ENCODE data around the gene IMMP2L.

The IMMP2L gene

GRCh38 chr7:110645616-110646015, 916.7 kb downstream of the IMMP2L start:
- TF ChIP-seq CTCF (IDR thresholded peaks at IDR 0.05; ENCODE audit: insufficient read depth, low read depth, low read length, missing control alignments) = no peak
- no peak overlapping the region for H3K4me3 ChIP-seq (ENCODE audit: low read depth, low read length)
- no peak for DNase-seq (ENCODE audit: low read depth)

DNA sequence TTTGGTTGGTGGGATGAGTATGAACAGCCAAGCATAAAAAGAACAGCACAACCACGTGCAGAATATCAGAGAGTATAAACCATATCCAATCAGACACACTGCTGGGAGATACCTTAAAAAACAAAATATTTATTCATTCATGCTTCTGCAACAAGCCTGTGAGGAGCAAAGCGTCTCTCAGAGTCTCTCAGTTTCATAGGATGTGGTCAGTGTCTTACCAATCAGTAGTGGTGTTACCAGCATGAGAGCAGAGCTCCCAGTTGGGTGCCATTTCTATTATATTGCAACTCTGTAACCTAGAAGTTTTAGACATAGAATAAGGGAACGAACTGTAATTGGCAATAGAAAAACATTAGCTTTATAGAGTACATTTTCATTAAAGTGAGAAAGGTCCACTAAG, 917.2 kb downstream of the IMMP2L start:
- no peak overlapping the region for H3K4me3 ChIP-seq (ENCODE audit: low read depth, low read length)
- no peak for TF ChIP-seq CTCF (IDR thresholded peaks at IDR 0.05; ENCODE audit: insufficient read depth, low read depth, low read length, missing control alignments)
- DNase-seq (ENCODE audit: low read depth) = peak; percentile 17

DNA sequence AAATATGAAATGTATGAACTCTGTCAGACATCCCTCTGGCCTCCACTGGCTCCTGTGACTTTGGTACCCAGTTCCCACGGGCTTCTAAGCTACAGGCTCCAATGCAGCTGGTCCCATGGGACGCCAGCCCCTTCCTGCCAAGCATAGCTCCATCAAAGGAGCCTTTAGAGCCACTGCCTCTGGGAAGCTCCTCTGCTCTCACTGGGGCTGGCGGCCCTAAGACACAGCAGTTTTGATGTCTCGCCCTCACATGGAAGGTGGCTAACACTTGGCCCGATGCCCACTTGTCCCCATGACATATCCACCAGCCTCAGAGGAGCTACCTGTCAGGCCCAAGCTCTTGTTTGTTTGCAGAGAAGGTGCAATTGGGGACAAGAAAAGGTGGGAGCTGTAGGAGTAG, 925.0 kb downstream of the IMMP2L start:
- DNase-seq (ENCODE audit: low read depth) = no peak
- H3K4me3 ChIP-seq (ENCODE audit: low read depth, low read length) = no peak overlapping the region
- no peak for TF ChIP-seq CTCF (IDR thresholded peaks at IDR 0.05; ENCODE audit: insufficient read depth, low read depth, low read length, missing control alignments)

DNA sequence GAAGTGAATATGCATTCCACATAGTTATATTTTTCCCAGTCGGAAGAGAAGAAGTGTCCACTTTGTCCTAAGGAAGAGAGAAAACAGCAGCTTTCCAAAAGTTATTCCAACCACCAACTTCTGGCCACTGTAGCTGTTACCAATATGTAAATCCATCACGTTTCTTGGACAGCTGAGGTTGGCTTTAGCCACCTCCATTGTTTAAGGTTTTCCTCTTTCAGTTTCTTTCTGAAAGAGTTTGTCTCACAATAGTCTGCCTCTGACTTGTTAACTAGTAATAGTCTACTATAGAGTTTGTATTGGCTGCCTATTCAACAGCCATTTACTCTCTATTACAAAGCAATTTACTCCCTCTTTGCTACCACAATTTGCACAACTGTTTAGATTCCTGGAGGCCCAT, 929.0 kb downstream of the IMMP2L start:
- no peak for TF ChIP-seq CTCF (IDR thresholded peaks at IDR 0.05; ENCODE audit: insufficient read depth, low read depth, low read length, missing control alignments)
- no peak overlapping the region for H3K4me3 ChIP-seq (ENCODE audit: low read depth, low read length)
- no peak for DNase-seq (ENCODE audit: low read depth)

DNA sequence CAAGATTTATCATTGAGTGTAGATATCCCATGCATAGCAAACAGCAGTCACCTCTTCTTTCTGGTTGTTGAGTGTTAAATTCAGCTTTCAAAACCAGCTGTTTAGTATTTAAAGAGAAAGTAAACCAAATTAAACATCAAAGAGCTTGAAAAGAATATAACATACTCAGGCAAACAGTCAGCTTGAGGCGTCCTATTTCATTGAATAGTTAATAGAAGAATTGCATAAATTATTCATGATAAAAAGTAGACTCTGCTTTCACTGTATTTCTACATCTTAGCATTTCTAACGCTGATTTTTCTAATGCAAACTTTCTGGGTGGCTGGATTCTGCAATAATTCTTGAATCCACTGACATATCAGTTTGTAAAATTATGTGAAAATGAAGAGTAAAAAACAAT, 935.9 kb downstream of the IMMP2L start:
- no peak for TF ChIP-seq CTCF (IDR thresholded peaks at IDR 0.05; ENCODE audit: insufficient read depth, low read depth, low read length, missing control alignments)
- no peak overlapping the region for H3K4me3 ChIP-seq (ENCODE audit: low read depth, low read length)
- no peak for DNase-seq (ENCODE audit: low read depth)

- no peak overlapping the region for H3K4me3 ChIP-seq (ENCODE audit: low read depth, low read length)
- no peak for TF ChIP-seq CTCF (IDR thresholded peaks at IDR 0.05; ENCODE audit: insufficient read depth, low read depth, low read length, missing control alignments)
- DNase-seq (ENCODE audit: low read depth) = no peak
Observed at GRCh38 chr7:110625294-110625693, 937.0 kb downstream of the IMMP2L start.

GRCh38 chr7:110623436-110623835, 938.9 kb downstream of the IMMP2L start:
- TF ChIP-seq CTCF (IDR thresholded peaks at IDR 0.05; ENCODE audit: insufficient read depth, low read depth, low read length, missing control alignments) = no peak
- H3K4me3 ChIP-seq (ENCODE audit: low read depth, low read length) = no peak overlapping the region
- DNase-seq (ENCODE audit: low read depth) = no peak
